ENCODE results near the gene SCN5A. TPM values are rescaled to one million over a fixed set of nuclear protein-coding genes. Genes with fewer than 3 reads are reported as not detected.

Gene SCN5A
- polyA plus RNA-seq, 1 experiment, result 0.63 TPM

DNA sequence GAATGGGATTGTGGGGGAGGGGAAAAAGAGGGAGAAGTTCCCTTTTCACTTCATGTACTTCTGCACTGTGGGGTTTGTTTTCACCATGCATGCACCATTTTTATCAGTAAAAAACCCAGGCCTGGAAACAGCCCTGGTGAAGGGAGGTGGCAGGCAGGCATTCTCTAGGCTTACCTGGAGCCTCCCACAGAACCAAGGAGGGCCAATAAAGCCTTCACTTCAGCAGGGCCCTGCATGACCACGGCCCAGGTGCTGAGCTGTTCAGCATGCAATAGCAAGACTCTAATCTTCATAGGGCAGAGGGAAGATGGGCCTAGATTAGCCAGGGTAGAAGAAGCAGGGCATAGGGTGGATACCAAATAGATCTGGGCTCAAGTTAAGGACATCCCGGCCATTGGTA is 49.6 kb downstream of the SCN5A start:
- POLR2A ChIA-PET, result no interaction called here
- Histone ChIP-seq H3K27ac (ENCODE audit: low read depth, low read length) (no peak overlapping the region), H3K27me3 (ENCODE audit: control insufficient read depth, insufficient read depth, low read length) (no peaks in the 10 kb centered on the region), H3K4me3 (ENCODE audit: low read depth, low read length) (no peak overlapping the region), H3K9me3 (ENCODE audit: control insufficient read depth, insufficient read depth, low read length) (no peaks in the 10 kb centered on the region; the same call in 1 of the 2 replicates)
- CTCF ChIA-PET, result interaction anchor here (0.6 kb wide), 1 partner anchor 10 kb away, joined by 3 read pairs; no protein-coding TSS in a partner anchor
- DNase-seq (ENCODE audit: low read depth, low spot score), result no peak
- TF ChIP-seq, protein P1, sequence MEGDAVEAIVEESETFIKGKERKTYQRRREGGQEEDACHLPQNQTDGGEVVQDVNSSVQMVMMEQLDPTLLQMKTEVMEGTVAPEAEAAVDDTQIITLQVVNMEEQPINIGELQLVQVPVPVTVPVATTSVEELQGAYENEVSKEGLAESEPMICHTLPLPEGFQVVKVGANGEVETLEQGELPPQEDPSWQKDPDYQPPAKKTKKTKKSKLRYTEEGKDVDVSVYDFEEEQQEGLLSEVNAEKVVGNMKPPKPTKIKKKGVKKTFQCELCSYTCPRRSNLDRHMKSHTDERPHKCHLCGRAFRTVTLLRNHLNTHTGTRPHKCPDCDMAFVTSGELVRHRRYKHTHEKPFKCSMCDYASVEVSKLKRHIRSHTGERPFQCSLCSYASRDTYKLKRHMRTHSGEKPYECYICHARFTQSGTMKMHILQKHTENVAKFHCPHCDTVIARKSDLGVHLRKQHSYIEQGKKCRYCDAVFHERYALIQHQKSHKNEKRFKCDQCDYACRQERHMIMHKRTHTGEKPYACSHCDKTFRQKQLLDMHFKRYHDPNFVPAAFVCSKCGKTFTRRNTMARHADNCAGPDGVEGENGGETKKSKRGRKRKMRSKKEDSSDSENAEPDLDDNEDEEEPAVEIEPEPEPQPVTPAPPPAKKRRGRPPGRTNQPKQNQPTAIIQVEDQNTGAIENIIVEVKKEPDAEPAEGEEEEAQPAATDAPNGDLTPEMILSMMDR (IDR thresholded peaks at IDR 0.05; ENCODE audit: low read depth, low read length), result no peak

DNA sequence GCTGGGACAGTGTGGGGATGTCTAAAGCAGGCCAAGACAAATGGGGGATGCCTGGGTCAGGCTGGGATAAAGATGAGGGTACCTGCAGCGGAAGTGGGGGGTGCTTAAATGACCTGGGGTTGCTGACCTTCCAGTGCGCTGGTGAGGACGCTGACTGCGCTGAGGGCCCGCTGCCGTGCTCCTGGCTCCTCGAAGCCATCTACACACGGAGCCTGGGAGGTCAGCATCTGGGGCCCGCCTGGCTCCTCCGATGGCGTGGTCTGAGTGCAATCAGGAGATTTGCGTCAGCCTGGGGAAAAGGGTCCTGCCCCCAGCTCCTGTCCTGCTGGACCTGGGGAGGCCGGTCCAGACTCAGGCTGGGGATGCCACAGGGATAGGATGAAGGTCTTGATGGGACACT is 50.7 kb downstream of the SCN5A start:
- Histone ChIP-seq H3K27ac (ENCODE audit: low read depth, low read length) (no peak overlapping the region), H3K9me3 (ENCODE audit: control insufficient read depth, insufficient read depth, low read length) (no peaks in the 10 kb centered on the region; the same call in 1 of the 2 replicates), H3K4me3 (ENCODE audit: low read depth, low read length) (no peak overlapping the region), H3K27me3 (ENCODE audit: control insufficient read depth, insufficient read depth, low read length) (no peaks in the 10 kb centered on the region)
- POLR2A ChIA-PET, result no interaction called here
- CTCF ChIA-PET, result interaction anchor here (0.6 kb wide), 1 partner anchor 10 kb away, joined by 3 read pairs; no protein-coding TSS in a partner anchor
- TF ChIP-seq, protein P1 (IDR thresholded peaks at IDR 0.05; ENCODE audit: low read depth, low read length), result no peak
- no peak for DNase-seq (ENCODE audit: low read depth, low spot score)

- TF ChIP-seq, protein P1 (IDR thresholded peaks at IDR 0.05; ENCODE audit: low read depth, low read length), result no peak
- CTCF ChIA-PET, result no interaction called here
- POLR2A ChIA-PET, result no interaction called here
Observed at GRCh38 chr3:38597502-38598060, 51.9 kb downstream of the SCN5A start.

DNA sequence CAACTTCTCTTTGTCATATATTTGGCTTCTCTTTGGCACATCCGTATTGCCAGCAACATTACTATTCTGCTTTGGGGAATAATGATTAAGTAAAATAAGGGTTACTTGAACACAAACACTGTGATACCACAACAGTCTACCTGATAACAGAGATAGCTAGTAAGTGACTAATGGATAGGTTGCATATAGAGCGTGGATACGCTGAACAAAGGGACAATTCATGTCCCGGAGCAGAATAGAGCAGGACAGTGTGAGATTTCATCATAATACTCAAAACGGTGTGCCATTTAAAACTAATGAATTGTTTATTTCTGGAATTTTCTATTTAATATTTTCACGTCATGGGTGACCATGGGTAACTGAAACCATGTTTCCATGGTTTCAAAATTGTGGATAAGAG is 54.1 kb downstream of the SCN5A start:
- POLR2A ChIA-PET, result no interaction called here
- peaks cover 2% of the 10 kb centered on the region for H3K27me3 ChIP-seq (ENCODE audit: control insufficient read depth, insufficient read depth, low read length)
- DNase-seq (ENCODE audit: low read depth, low spot score), result no peak
- TF ChIP-seq, protein P1 (IDR thresholded peaks at IDR 0.05; ENCODE audit: low read depth, low read length), result no peak
- CTCF ChIA-PET, result no interaction called here
- no peaks in the 10 kb centered on the region for H3K9me3 ChIP-seq (ENCODE audit: control insufficient read depth, insufficient read depth, low read length)
- H3K4me3 ChIP-seq (ENCODE audit: low read depth, low read length), result no peak overlapping the region
- H3K27ac ChIP-seq (ENCODE audit: low read depth, low read length), result no peak overlapping the region

More at GRCh38 chr3:38597502-38598060, 51.9 kb downstream of the SCN5A start:
- H3K4me3 ChIP-seq (ENCODE audit: low read depth, low read length), result no peak overlapping the region
- no peaks in the 10 kb centered on the region for H3K27me3 ChIP-seq (ENCODE audit: control insufficient read depth, insufficient read depth, low read length)
- no peaks in the 10 kb centered on the region for H3K9me3 ChIP-seq (ENCODE audit: control insufficient read depth, insufficient read depth, low read length)
- H3K27ac ChIP-seq (ENCODE audit: low read depth, low read length), result no peak overlapping the region
- no peak for DNase-seq (ENCODE audit: low read depth, low spot score)

DNA sequence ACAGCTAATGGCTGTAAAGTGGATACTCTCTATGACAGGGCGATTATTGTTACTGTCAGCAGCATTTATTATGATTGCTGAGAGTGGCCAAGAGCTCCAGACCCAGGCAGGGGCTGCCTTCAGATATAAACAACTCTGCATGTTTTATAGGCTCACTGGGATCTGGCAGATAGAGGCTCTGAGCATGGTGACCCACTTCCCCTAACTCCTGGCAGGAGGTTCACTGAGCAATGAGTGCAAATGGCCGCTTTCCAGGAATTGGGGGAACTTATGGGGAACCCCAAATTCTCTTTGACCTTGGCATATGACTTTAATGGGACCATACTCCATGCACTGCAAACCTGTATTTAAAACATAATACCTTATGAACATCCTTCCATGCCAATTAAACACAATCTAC is 59.0 kb downstream of the SCN5A start:
- DNase-seq (ENCODE audit: low read depth, low spot score), result no peak
- no peak overlapping the region for H3K4me3 ChIP-seq (ENCODE audit: low read depth, low read length)
- TF ChIP-seq, protein P1 (IDR thresholded peaks at IDR 0.05; ENCODE audit: low read depth, low read length), result no peak
- peaks cover 2% of the 10 kb centered on the region for H3K27me3 ChIP-seq (ENCODE audit: control insufficient read depth, insufficient read depth, low read length)
- ChIA-PET POLR2A (no interaction called here), CTCF (no interaction called here)
- no peaks in the 10 kb centered on the region for H3K9me3 ChIP-seq (ENCODE audit: control insufficient read depth, insufficient read depth, low read length)
- no peak overlapping the region for H3K27ac ChIP-seq (ENCODE audit: low read depth, low read length)

All from AG04450 (cell line).